OCI-LY1 (cell line): ENCODE measurements around the gene ADAM19.

ENCODE experiments used
- CTCF ChIP-seq: fragments of 200-600 bp; sonication (generic), shearing (Covaris generic); IDR thresholded peaks from 2 replicates; pipeline ENCODE4 v1.5.1; 2017; ENCODE audit warnings: mild to moderate bottlenecking, antibody characterized with exemption, low read length, moderate library complexity, mixed read lengths
- EZH2 ChIP-seq: fragments of 200-600 bp; sonication (generic), shearing (Covaris generic); IDR thresholded peaks from 2 replicates; pipeline ENCODE4 v1.8.0; 2017; ENCODE audit warnings: borderline replicate concordance, mixed run types, mild to moderate bottlenecking, antibody characterized with exemption, low read length, moderate library complexity, mixed read lengths

DNA sequence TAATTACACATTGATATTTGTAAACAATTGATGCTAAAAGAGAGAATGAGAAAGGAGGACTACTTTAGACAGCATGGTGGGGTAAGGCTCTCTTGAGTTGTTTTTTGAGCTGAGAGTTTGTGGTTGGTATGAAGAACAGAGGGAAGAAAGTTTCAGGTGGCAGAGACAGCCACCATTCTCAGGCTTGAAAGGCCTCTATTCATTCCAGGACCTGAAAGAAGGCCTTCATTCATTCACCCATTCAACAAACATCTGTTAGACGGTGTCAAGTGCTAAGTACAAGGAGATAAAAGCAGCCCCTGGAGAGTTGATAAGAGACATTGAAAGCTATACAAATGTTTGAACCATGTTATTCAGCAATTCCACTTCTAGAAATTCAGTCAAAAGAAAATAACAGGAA lies 21.7 kb upstream of the ADAM19 start:
- TF ChIP-seq CTCF (no peak), EZH2 (no peak)
